ENCODE results near the gene C1orf167.

C1orf167 gene, protein sequence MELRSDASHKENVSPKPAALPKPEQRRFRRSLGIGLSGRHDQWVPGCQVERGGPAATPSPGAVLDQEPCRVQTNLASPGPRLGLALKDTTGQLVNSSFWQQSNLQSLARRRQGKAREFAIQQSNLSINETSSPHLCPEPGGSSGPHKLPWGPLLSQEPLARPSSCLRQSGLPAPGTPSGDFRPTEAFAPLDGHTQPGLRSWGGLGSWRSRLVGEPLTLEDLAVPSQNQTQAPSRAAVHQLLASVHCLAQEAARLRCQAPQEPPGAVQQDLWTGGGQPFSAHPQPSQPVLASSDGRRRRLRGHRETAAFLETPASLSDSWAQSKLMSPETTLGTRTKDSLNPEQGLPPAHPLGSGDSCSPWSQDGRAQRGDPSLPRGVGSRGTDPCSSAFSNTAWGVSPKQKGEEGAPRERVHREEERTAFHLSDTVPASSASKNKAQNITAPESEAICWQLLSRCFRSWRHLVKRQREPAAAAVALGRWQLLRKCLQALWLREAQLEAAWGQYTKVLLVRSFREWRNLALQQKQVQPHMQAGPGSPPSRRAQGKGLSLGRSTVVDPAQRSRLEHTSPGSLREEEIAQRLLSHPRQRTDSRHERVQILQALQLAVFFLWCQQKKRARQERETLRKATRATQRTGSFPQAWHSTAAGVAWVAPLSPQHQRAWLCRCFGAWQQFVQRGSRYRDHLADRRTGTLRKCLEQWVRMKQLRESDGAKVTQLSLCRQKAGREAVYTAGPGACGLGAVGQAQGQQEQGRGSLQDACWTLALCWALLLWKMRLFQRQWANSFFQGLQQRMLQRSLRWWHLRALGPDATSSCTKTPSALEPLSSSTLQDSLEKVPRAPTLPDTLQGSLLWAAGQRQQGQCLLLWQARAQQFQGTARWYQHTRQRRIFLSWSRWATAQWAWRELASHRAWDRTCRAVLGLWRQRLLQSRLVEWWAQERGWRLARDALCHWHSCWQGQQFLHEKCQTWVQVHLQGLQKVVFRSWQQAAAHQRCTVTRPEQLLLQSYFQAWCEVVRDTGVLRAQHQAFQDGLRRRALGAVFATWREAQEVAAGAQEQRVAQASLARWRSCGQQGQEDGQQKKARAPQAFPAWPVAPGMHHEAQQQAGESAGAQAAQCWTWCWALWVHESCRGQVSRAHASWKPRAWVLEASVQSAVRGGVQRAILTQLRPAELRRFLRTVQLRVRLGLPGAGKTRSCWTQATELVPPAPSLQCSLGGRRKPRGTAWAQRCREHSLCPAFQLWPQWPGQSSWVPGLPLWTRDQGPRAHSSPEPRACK (N-terminal part only)

DNA sequence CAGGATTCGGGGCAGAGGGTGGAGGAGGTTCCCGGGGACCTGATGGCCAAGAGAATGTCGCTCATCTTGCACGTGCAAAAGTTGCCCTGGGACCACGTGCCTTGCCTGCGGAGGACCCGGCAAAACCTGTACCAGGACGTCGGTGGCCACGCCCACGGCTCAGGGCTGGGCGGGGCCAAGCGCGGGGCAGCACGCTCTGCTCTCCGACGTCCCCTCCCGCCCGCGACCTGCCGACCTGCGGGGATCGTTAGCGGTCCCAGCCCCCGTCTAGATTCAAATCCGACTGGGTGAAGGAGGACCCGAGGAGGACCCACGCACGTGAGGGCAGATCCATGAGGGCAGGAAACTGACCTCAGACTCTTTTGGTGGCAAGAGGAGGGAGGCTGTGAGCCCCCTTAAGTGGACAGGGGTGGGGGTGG is at the start of gene C1orf167:
Gene C1orf167 (plus strand): TSS at position 206 of the 419 bp plus-strand sequence. CDS start 2,208 bp downstream, outside the sequence.
- DNase-seq: no peak

DNA sequence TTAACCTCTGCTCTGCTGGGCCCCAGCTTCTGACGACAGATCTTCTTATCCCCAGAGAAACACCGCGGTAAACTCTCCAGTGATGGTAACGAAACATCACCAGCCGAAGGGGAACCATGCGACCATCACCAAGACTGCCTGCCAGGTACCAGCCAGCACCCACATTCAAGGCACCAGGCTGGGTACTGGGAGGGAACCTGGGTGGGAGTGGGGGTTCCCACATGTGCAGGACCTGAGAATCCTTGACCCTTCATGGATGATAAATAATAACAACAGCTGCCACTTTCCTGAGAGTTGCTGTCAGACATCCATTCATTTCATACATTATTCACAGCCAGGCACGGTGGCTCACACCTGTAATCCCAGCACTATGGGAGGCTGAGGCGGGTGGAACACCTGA is 49.7 kb upstream of the C1orf167 start:
- no peak for DNase-seq

DNA sequence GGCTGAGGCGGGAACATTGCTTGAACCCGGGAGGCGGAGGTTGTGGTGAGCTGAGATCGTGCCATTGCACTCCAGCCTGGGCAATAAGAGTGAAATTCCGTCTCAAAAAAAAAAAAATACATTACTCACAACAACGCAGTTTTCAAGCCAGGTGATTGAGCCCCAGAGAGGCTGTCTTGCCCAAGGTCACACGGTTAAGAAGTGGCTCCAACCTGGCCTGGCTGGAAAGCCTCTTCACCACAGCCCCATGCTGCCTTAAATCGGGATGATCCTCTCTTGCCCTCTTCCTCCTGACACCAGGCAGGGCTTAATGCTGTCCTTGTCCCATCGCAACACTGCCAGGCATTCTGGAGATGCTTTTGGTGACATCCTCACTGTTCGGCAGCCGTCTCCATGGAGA is 48.9 kb upstream of the C1orf167 start:
- DNase-seq: no peak

DNA sequence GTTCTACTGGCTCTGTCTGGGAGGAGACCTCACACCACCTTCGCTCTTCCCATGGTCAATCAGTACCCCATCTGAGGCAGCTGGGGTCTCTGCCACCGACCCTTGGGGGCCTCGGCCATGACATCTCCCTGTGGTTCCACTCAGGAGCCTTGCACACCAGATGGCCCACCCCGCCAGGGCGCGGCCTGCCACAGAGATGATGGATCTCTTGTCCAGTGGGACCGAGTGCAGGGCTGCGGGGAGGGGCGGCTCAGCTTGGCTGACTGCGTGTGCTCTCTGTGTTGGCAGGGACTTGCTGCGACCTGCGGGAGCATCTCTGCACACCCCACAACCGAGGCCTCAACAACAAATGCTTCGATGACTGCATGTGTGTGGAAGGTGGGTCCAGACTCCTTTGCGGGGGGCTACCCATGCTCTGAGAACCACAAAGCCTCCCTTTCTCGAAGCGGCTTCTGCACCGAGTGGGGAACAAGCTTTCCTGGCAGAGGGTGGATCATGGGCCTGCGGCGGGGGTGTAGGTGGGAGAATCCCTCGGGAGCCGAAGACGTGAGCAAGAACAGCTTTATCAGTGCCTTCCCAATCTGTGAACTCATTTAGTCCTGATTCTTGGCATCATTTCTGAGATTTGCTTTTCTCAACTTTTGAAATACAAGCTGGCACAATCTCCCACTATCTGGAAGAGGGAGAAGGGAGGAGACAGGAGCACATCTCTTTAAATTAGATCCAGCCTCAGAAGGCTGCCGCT is 47.0 kb upstream of the C1orf167 start:
- no peak for DNase-seq

DNA sequence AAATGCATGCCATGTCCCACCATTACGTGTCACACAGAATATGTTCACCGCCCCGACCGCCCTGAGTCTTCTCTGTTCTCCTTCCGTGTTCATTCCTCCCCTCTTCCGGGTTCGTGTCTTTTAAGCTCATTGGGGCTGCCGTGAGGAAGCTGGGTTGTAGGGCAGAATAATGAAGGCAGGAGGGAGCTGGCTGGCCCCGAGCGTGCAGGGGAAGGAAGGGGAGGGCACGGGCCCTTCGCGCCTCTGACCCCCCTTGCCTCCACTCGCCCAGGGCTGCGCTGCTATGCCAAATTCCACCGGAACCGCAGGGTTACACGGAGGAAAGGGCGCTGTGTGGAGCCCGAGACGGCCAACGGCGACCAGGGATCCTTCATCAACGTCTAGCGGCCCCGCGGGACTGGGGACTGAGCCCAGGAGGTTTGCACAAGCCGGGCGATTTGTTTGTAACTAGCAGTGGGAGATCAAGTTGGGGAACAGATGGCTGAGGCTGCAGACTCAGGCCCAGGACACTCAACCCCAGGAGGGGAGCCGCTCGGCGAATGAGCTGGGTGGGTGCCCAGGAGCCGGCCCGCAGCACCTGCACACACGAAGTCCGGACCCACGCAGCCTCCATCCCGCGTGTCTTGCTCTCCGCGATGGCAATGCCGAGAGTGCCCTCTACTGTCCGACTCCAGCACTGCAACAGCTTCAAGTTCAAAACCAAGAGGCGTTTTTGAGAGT is 42.5 kb upstream of the C1orf167 start:
- DNase-seq: peak; percentile 76

DNA sequence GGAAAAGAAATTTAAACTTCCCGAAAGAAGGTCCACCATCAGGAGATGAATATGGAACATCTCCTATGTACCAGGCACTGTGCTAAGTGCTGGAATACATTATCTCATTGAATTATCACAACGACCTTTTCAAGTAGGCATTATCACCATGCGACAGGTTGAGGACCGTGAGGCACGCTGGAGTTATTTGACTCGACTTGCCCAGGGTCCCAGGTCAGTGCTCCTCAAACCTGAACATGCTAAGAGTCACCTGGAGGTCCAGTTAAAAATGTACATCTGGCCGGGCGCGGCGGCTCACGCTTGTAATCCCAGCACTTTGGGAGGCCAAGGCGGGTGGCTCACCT is 42.0 kb upstream of the C1orf167 start:
- DNase-seq: no peak

DNA sequence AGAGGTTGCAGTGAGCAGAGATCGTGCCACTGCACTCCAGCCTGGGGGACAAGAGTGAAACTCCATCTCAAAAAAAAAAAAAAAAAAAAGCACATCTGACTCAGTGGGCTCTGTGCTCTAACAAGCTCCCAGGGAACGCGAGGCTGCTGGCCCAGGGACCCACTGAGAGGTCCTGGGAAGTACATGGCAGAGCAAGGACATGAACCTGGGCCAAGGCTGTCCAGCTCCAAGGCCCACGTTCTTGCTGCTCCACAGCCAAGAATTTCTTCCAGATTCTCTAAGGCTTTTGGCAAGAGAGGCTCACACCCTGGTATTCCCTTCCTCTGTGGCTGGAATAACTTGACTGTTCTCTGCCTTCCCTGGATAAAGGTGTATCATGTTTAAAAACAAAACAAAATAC is 41.5 kb upstream of the C1orf167 start:
- DNase-seq: no peak

DNA sequence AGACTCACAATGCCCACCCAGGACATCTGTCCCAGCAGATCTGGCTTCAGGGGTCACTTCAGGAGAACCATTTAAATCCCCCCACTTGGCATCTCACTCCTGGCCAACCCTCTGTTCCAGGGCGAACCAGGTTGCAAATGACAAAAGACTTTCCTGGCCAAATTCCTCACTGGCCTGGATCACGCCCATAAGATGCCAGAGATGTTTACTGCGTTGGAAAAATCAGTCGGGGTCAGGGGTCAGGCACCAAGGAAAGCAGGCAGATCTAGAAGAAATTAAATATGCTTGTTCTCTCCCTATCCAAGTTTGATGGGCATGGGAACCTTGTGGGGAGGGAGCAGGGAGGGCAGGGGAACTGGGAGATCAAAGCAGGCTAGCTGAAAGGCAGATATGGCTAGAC is 40.7 kb upstream of the C1orf167 start:
- DNase-seq: no peak

DNA sequence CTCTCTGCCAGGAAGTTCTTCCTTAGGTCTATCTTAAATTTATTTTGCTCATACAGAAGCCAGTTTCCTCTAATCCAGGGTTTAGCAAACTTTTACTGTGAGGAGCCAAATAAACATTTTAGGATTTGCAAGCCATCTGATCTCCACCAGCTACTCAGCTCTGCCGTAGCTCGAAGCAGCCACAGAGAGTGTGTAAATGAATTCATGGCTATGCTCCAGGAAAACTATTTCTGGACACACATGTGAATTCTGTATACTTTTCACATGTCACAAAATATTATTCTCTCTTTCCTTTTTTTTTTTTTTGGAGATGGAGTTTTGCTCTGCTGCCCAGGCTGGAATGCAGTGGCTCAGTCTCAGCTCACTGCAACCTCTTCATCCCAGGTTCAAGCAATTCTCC is 39.5 kb upstream of the C1orf167 start:
- no peak for DNase-seq

DNA sequence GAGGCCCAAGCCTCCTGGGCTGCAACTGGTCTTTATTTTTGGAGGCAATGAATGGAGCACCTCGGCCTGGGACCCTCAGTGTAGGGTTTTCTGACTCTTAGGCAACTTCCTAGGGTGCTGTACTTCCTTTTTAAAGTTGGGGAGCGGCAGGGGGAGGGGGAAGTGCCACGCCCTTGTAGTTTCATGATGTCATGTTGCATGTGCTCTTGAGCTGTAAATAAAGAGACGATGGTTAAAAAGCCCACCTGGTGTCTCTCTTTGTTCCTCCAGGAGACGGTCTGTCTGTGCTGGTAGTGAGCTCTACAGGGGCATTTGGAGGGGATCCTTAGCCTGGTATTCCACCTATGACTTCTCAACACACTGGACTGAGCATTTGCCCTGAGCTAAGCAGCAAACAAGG is 36.4 kb upstream of the C1orf167 start:
- no peak for DNase-seq

DNA sequence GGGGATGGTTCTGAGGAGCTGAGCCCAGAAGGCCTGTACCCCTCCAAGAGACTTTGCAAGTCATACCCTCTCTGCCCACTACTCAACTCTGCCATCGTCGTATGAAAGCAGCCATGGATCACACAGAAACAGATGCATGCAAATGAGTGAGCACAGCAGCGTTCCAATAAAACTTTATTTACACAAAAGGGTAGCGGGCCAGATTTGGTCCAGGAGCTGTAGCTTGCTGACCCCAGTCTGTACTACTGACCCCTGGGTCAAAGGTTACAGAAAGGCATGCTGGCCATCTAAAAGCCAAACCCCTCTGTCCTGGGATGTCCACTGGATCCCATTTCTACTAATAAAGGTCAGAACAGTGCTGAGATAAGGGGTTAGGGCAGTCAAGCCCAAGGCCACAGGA is 34.9 kb upstream of the C1orf167 start:
- no peak for DNase-seq

DNA sequence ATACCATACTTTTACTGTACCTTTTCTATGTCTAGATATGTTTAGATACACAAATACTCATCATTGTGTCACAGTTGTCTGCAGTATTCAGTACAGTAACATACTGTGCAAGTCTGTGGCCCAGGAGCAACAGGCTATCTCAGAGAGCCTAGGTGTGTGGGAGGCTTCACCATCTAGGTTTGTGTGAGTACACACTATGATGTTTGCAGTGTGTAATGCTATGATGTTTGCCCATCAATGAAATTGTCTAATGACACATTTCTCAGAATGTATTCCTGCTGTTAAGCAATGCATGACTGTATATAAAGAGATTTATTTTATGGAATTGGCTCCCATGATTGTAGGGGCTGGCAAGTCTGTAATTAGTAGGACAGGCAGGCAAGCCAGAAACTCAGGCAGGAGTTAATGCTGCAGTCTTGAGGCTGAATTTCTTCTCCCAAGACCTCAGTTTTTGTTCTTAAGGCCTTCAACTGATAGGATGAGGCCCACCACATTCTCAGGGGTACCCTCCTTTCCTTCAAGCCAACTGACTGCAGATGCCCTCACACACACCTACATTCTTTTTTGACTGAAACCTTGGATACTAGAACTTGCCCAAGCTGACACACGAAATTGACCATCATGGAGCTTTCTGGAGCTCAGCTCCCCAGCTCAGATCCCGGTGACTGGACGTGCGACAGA is 33.7 kb upstream of the C1orf167 start:
- no peak for DNase-seq

DNA sequence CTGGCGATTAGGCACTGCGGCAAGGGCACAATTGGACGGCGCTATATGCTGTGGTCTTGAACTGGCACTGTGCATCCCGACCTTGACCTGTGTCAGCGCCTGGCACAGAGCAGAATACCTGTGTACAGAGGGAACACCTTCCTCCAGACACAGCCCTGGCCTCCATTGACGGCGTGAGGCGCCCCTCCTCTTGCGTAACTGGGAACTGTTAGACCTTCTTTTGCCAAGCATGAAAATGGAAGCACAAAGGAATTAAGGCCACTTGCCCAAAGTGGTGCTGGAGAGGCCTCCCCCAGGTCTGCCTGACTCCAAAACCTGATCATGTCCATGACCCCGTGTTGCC is 32.9 kb upstream of the C1orf167 start:
- no peak for DNase-seq

DNA sequence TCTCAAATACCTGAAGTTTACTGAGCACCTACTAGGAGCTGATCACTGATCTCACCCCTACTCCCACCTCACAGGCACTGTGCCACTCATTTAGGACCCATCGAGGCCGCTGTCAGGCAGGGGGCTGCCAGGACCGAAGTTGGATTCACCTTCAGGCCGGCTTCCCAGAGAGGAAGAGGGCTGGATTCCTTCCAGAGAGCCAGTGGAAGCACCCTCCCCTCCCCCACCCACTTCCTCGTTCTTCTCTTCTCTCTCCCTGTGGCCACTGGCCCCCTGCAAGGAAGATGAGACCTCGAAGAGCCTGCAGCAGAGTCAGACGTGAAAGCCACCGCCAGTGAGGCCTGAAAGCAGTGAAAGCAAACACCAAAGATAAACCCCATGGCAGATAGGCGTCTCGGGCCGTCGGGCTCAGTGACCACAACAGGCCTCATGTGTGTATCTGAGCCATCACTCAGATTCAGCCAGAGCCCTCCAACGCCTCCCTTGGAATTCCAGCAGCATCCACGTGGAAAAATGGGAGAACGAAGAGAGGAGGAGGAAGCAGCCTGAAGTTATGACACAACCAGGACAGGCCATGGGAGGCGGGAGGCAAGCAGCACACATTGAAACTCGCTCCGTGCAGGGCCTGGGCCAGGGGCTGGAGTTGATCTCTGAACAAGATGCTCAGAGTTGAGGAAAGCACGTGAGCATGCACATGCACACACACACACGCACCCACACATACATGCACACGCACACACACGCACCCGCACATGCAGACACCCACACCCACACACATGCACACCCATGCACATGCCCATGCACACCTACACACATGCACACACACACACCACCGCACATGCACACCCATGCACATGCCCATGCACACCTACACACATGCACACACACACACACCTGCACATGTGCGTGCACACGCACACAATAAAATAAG is 32.2 kb upstream of the C1orf167 start:
- DNase-seq: no peak

DNA sequence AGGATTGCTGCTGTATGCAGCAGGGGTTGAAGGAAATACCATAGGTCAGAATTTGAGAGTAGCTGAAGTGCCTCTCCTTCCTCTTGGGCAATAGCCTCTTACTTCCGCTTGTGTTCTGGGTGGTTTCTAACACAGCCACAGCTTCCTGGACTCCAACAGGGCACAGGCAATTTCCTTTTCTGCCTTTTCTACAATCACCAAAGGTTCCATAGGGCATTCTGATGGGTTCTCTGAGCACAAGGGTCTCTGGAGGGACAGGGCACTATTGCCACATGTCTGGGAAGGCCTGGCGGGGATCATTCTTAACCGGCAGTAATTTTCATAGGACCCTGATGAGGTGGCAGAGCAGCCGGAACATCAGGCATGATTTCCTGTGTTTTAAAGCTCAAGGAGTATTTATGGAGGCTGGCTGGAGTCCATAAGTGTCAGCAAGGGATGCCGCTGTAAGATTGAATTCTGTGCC is 31.5 kb upstream of the C1orf167 start:
- peak; percentile 19 for DNase-seq

DNA sequence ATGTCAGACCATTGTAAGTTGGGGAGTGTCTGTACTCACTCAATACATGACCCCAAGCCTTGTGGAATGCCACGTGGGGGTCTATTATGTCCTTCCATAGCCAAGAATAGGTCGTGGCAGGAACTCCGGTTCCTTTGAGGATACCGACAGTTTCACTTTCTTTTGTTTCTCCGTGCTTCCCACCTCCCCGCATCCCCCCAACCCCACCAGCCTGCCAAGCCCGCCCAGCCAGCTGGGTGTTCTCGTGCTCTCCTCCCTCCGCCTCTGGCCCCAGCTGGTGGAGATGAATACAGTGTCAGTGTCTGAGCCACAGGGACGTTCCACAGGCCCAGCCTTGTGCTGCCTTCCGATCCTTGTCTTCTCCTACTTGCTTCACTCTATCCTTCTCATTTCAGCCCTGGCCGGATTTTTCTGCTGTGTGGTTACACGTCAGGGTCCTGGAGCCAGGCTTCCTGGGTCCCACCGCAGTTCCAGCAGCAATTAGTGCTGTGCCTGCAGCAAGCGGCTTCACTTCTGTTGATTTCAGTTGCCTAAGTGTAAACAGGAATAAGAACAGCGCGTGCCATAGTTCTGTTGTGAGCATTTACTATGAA is 30.2 kb upstream of the C1orf167 start:
- no peak for DNase-seq

DNA sequence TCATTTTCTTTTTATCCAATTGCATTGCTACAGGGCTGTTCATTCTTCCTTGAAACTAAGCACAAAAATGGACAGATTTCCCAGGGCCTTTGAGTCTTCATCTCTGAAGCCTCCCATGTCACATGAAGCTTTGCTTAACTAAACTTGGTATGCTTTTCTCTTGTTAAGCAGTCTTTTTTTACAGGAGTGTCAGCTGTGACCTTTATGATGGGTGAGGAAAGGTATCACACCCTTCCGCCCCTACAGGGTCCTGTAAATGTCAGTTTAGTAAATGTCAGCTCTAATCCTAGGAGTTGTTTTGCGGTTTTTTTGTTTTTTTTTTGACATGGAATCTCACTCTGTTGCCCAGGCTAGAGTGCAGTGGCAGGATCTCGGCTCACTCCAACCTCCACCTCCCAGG is 28.7 kb upstream of the C1orf167 start:
- no peak for DNase-seq

DNA sequence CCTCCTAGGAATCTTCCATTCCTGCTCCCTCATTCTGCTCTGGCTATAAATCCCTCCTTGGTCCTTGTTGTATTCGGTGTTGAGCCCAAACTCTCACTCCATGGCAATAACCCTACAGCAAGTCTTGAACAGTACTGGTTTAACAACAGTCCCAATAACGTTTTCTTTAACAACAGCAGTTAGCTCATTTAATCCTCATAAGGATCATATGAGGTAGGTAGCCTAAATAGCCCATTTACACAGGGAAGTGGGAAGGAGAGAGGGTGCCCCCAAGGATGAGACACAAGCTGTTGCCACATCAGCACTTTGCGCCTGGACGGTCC is 26.5 kb upstream of the C1orf167 start:
- DNase-seq: no peak

DNA sequence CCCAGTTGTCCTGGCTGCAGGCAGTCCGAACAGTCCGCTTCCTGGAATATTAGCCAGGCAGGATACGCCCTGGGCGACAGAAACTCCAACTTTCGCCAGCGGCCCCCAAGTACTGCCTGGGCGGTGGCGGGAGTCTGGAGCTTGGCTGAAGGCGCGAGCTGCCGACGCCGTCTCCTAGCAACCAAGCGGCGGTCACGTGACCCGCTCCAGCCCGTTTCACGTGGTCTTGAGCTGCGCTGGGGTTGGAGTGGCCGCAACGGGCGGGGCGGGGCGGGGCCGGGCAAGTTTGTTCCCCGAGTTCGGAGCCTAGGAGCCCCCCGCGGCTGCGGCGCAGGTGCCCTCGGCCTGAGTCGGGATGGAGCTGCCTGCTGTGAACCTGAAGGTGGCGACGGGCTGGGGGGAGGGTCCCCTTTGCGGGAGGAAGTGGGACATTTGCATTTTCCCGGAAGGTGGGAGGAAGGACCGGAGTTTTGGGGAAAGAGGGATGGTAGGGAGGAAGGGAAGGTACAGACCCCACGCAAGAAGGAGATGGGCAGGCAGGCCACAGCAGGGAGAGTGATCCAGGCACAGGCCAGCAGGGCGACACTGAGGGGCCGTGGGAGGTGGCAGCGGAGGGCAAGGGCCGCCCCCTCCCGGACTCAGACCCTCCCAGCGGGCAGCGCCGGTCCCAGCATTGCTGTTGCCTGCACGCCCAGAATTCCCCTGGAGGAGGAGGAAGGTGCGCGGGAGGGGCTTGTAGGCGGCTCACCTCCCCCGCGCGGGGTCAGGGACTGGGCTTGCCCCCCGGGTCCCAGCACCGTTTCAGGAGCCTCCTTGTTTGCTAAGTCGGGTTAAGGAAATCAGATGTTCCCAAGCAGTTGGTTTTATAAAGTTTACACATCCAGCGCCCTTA is 25.9 kb upstream of the C1orf167 start, which contains the start of gene AGTRAP:
Gene AGTRAP (plus strand): TSS at position 283 of the 892 bp plus-strand sequence. CDS start 73 bp downstream, at position 356.
- DNase-seq: peak; percentile 71
